BLaER1 (cell line): ENCODE data around the gene PRKCE.
A peak's percentile ranks its signal among the peaks of the same experiment; 100 is the strongest.

Source experiments
- H3K27ac ChIP-seq: shearing (Covaris generic); formaldehyde crosslinking; 2 replicates; pipeline ENCODE4 v1.8.1; 2022
- H3K27me3 ChIP-seq: shearing (Covaris generic); formaldehyde crosslinking; 2 replicates; pipeline ENCODE4 v1.8.1; 2022
- H3K36me3 ChIP-seq: shearing (Covaris generic); formaldehyde crosslinking; 2 replicates; pipeline ENCODE4 v1.8.1; 2022
- H3K4me1 ChIP-seq: shearing (Covaris generic); formaldehyde crosslinking; 2 replicates; pipeline ENCODE4 v1.8.1; 2022
- H3K4me2 ChIP-seq: shearing (Covaris generic); formaldehyde crosslinking; 2 replicates; pipeline ENCODE4 v1.8.1; 2022
- H3K4me3 ChIP-seq: shearing (Covaris generic); formaldehyde crosslinking; 2 replicates; pipeline ENCODE4 v1.8.1; 2022
- H3K9ac ChIP-seq: shearing (Covaris generic); formaldehyde crosslinking; 2 replicates; pipeline ENCODE4 v1.8.1; 2022
- H3K9me3 ChIP-seq: shearing (Covaris generic); formaldehyde crosslinking; 2 replicates; pipeline ENCODE4 v1.8.1; 2022
- H4K20me1 ChIP-seq: shearing (Covaris generic); formaldehyde crosslinking; 2 replicates; pipeline ENCODE4 v1.8.1; 2022
- Cebpa-rat ChIP-seq: shearing (Covaris generic); IDR thresholded peaks from 2 replicates; pipeline ENCODE4 v1.8.1; 2022

Gene PRKCE

DNA sequence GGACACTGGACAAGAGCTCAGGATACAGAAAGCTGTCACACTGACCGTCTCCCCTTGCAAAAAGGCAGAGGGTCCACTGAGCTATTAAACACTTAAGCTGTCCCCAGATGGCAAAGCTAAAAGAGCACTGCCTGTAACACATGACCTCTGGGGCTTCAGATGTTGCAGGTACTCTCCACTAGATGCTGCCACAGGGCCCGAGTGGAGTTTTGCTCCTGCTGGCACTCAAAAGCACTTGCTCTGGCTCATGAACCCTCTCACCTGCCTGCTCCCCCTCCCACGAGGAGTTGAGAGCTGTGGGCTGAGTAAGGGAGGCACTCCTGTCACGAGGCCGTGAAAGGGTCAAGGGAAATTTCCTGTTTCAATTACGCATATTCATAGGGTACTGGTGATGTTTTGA is 227.9 kb downstream of the PRKCE start:
- Histone ChIP-seq H3K36me3 (peaks cover 80% of the 10 kb centered on the region), H3K4me3 (no peak overlapping the region)

DNA sequence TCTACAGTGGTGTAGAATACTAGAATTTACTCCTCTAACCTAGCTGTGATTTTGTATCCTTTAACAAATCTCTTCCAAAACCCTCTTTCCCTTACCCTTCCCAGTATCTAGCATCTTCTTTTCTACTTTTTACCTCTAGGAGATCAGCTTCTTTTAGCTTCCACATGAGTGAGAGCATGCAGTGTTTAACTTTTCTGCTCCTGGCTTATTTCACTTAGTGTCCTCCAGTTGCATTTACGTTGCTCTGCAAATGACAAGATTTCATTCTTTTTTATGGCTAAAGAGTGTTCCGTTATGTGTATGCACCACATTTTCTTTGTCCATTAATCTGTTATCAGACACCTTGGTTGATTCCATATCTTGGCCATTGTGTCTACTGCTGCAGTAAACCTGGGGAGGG is 228.5 kb downstream of the PRKCE start:
- Histone ChIP-seq H3K4me3 (no peak overlapping the region), H3K27me3 (no peaks in the 10 kb centered on the region), H3K9ac (no peak overlapping the region), H3K36me3 (peaks cover 74% of the 10 kb centered on the region), H3K4me1 (peaks cover 26% of the 10 kb centered on the region), H3K4me2 (no peak overlapping the region), H4K20me1 (peaks cover 51% of the 10 kb centered on the region), H3K27ac (no peak overlapping the region), H3K9me3 (peaks cover 47% of the 10 kb centered on the region)
- no peak for TF ChIP-seq Cebpa-rat

More for the DNA sequence above, 227.9 kb downstream of the PRKCE start:
- H3K9ac ChIP-seq = no peak overlapping the region
- H3K27me3 ChIP-seq = no peaks in the 10 kb centered on the region
- H3K9me3 ChIP-seq = peaks cover 52% of the 10 kb centered on the region
- no peak overlapping the region for H3K4me2 ChIP-seq
- no peak for TF ChIP-seq Cebpa-rat
- H3K27ac ChIP-seq = no peak overlapping the region
- peaks cover 50% of the 10 kb centered on the region for H4K20me1 ChIP-seq
- peaks cover 21% of the 10 kb centered on the region for H3K4me1 ChIP-seq

DNA sequence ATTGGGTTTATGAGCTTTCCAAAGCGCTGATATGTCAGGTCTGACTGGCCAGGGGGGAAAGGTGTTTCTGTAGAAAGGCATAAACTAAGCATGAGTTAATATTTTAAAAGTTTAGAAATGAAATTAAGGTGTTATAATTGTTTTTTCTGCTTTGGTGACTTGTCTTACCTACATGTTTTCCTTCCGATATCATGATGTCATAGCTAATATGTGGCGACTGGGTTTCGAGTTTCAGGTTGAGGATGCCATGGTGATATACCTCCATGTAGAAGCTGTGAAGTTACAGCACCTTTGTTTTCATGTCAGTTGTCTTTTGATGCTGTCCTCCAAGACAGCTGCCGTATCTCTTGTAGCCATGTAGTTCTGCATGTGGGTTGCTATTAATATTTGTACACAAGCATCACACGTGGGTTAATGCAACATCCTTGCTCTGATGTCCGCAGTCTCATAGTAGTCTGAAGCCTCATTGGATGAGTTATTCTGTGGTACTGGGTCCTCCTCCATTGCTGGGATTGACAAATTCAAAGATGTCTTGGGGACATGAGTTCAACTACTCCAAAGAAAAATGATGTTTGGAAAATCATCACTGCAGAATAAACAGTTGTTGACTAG is 230.6 kb downstream of the PRKCE start:
- Histone ChIP-seq H3K9ac (no peak overlapping the region), H3K36me3 (peaks cover 53% of the 10 kb centered on the region), H4K20me1 (peaks cover 72% of the 10 kb centered on the region), H3K4me1 (peaks cover 48% of the 10 kb centered on the region), H3K9me3 (peaks cover 25% of the 10 kb centered on the region), H3K27ac (no peak overlapping the region), H3K4me2 (peak overlapping the region; percentile 62; the same call in 1 of the 2 replicates), H3K27me3 (no peaks in the 10 kb centered on the region), H3K4me3 (no peak overlapping the region)
- TF ChIP-seq Cebpa-rat = no peak

DNA sequence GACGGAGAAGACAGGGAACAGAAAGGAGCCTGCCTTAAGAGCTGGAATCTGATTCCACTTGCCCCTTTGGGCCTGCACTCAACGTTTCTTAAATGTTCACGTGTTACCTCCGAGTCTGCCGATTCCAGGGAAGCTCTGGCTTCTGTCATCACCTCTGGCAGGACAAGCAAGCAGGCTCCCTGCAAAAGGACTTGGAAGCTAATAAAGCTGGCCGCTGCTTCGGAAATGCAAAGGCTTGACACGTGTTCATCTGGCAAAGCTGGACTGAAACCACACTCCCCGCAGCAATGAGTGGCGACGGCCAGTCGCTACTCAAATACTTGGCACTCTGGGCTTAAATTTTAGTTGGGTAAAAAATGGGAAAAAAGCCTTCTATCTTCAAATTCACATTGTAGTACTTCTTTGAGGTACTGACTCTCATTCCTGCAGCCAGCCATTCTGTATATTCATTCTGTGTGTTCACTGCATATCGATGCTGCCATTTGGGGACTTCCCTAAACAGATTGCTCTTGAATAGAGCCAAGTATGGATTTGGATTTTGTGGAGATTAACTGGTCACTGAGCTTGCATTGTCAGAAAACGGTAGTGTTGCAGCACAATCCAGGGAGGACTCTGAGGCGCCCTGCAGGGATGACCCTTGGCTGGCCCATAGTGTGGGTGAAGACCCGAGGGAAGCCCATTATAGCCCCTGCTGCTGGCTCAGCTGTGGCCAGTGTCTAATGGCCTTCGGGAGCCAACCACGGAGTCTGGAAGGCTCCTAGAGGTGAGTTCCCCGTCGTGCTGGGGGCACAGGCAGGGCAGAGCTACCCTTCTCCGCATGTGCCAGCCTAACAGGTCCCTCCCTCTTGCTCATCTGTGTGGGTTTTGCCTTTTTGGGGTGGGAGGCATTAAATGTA is 231.5 kb downstream of the PRKCE start:
- H3K4me1 ChIP-seq = peaks cover 56% of the 10 kb centered on the region
- H3K4me3 ChIP-seq = no peak overlapping the region
- peaks cover 18% of the 10 kb centered on the region for H3K9me3 ChIP-seq
- peaks cover 81% of the 10 kb centered on the region for H4K20me1 ChIP-seq
- H3K27ac ChIP-seq = peak overlapping the region; percentile 44; the same call in 1 of the 2 replicates
- no peaks in the 10 kb centered on the region for H3K27me3 ChIP-seq
- H3K9ac ChIP-seq = no peak overlapping the region
- H3K36me3 ChIP-seq = peaks cover 51% of the 10 kb centered on the region
- H3K4me2 ChIP-seq = peak overlapping the region; percentile 62
- TF ChIP-seq Cebpa-rat = no peak

DNA sequence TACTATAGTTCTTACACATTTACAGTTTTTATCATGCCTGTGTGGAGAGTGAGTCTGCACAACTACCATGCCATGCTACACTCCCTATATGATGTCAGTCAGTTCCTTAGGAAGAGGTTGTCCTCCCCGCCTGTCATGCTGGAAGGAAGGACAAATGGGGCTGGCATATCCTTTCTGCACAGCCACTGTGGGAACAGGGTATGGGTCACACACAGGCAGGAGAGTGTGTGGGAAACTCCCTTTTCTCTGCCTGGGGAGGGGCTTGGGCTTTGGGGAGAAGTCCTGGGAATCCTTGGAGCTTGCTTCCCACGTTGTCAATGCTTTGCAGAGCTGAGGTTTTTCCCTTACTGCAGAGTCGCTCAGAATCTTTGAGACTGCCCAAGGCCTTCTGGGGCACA is 232.1 kb downstream of the PRKCE start:
- H3K36me3 ChIP-seq = peaks cover 45% of the 10 kb centered on the region
- peaks cover 11% of the 10 kb centered on the region for H3K9me3 ChIP-seq
- H3K4me3 ChIP-seq = no peak overlapping the region
- H3K4me2 ChIP-seq = peak overlapping the region; percentile 62
- TF ChIP-seq Cebpa-rat = no peak
- H4K20me1 ChIP-seq = peaks cover 88% of the 10 kb centered on the region
- peaks cover 63% of the 10 kb centered on the region for H3K4me1 ChIP-seq
- no peak overlapping the region for H3K9ac ChIP-seq
- peak overlapping the region; percentile 44; the same call in 1 of the 2 replicates for H3K27ac ChIP-seq
- no peaks in the 10 kb centered on the region for H3K27me3 ChIP-seq

DNA sequence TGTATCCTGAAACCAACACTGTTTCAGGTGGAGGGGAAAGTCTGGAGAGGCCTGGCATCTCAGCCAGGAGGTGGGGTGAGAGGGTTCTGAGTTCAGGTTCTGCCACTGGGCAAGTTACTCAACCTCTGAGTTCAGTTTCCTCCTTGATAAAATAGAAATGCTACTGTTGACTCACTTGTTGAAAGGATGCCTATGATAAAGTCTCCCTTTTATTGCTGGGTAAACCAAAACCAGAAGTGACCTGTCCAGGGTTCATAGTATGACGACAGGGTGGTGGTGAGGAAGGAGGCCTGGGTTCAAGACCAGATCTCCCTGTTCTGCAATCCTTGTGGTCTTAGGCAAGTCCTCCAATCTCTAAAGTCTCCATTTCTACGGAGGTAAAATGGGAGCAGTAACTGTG is 232.7 kb downstream of the PRKCE start:
- Histone ChIP-seq H3K27me3 (no peaks in the 10 kb centered on the region), H3K36me3 (peaks cover 40% of the 10 kb centered on the region), H4K20me1 (peaks cover 90% of the 10 kb centered on the region), H3K4me2 (peak overlapping the region; percentile 62), H3K27ac (peak overlapping the region; percentile 44; the same call in 1 of the 2 replicates), H3K4me1 (peaks cover 68% of the 10 kb centered on the region), H3K9ac (no peak overlapping the region; the same call in 1 of the 2 replicates), H3K4me3 (no peak overlapping the region), H3K9me3 (peaks cover 6% of the 10 kb centered on the region)
- no peak for TF ChIP-seq Cebpa-rat

DNA sequence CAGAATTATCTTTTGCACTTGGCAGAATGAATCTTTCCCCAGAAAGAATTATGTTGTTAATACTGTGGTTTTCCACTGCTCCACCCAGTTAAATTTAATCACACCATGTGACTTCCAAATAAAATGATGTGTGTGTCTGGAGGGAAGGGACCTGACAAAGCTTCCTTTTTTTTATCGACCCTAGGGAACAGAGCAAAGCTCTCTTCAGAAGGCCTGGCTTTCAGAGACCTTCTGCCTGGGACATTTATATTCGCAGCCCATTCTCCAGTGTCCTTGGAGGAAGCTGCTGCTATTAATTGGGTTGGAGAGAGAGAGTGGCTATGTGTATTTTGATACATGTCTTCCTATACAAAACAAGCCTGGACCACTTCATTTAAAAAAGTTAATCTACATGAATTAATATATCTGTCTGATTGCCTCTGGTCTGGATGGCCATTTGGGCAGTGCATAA is 233.7 kb downstream of the PRKCE start:
- no peak for TF ChIP-seq Cebpa-rat
- Histone ChIP-seq H3K36me3 (peaks cover 29% of the 10 kb centered on the region), H3K27me3 (no peaks in the 10 kb centered on the region), H4K20me1 (peaks cover 89% of the 10 kb centered on the region), H3K4me2 (peak overlapping the region; percentile 59), H3K9ac (no peak overlapping the region), H3K4me3 (no peak overlapping the region), H3K9me3 (no peaks in the 10 kb centered on the region), H3K4me1 (peaks cover 79% of the 10 kb centered on the region), H3K27ac (peak overlapping the region; percentile 4; the same call in 1 of the 2 replicates)

DNA sequence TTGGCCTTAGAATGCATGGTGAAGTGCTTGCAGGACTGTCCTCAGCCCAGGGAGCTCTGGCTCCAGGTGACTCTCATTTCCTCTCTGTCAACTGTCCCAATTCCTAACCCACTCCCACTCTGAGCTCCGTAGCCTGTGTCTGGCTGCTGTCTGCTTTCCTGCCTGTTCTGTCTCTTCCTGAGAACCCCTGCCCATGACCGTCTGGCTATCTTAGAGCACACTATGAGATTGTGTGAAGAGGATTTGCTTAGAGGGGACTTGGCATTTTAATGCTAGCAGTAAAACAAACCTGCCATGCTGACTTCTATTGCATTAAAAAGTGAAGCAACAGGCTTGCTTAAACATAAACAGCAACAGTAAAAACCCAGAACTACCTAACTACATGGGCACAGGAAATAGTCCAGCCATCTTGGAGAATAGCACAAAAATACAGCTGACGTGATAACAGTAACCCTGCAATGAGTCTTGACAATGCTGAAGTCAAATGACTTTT is 234.7 kb downstream of the PRKCE start:
- no peaks in the 10 kb centered on the region for H3K9me3 ChIP-seq
- peaks cover 99% of the 10 kb centered on the region for H4K20me1 ChIP-seq
- H3K4me2 ChIP-seq = peak overlapping the region; percentile 59
- peak overlapping the region; percentile 15; the same call in 1 of the 2 replicates for H3K27ac ChIP-seq
- peaks cover 28% of the 10 kb centered on the region for H3K36me3 ChIP-seq
- peaks cover 89% of the 10 kb centered on the region for H3K4me1 ChIP-seq
- no peak overlapping the region for H3K9ac ChIP-seq
- no peak for TF ChIP-seq Cebpa-rat
- no peak overlapping the region for H3K4me3 ChIP-seq
- H3K27me3 ChIP-seq = no peaks in the 10 kb centered on the region

DNA sequence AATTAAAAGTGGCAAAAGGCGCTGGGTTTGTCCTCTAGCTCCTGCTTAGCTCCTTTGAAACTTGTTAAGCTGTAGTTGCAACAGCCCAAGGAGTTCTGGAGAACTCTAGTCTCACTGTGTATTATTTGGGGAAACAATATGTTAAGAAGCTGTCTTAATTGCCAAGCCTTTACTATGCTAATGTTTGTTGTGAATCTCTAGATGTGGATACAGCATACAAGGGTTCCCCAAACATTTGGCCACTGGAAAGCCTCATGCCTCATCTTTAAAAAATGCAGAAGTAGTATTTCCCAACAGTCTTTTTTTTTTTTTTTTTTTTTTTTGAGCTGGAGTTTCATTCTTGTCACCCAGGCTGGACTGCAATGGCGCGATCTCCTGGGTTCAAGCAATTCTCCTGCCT is 236.7 kb downstream of the PRKCE start:
- H3K4me1 ChIP-seq = peaks cover 100% of the 10 kb centered on the region
- no peak overlapping the region for H3K27ac ChIP-seq
- peaks cover 99% of the 10 kb centered on the region for H4K20me1 ChIP-seq
- no peaks in the 10 kb centered on the region for H3K27me3 ChIP-seq
- H3K4me3 ChIP-seq = no peak overlapping the region
- no peaks in the 10 kb centered on the region for H3K9me3 ChIP-seq
- peaks cover 11% of the 10 kb centered on the region for H3K36me3 ChIP-seq
- TF ChIP-seq Cebpa-rat = no peak
- H3K9ac ChIP-seq = no peak overlapping the region
- H3K4me2 ChIP-seq = peak overlapping the region; percentile 75

DNA sequence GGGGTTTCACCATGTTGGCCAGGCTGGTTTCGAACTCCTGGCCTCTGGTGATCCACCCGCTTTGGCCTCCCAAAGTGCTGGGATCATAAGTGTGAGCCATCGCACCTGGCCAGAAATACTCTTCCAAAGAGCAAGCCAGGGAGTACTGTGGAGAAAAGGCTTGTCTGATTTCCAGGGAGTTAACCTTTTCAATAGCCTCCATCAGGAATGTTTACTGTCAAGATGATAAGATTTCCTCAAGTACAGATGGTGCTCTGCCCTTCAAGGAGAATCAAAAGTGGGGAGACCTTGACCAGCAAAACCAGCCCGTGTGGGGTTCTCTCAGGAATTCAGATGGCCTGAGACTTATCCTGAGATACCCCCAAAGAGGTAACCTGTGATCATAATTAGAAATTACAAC is 237.2 kb downstream of the PRKCE start:
- Histone ChIP-seq H3K27me3 (no peaks in the 10 kb centered on the region), H4K20me1 (peaks cover 99% of the 10 kb centered on the region), H3K4me1 (peaks cover 95% of the 10 kb centered on the region), H3K9ac (no peak overlapping the region), H3K27ac (no peak overlapping the region), H3K36me3 (peaks cover 10% of the 10 kb centered on the region), H3K4me3 (no peak overlapping the region), H3K4me2 (peak overlapping the region; percentile 75), H3K9me3 (no peaks in the 10 kb centered on the region)
- no peak for TF ChIP-seq Cebpa-rat
